Measurements from ENCODE around the gene USP34.

The USP34 gene

GRCh38 chr2:61368687-61369665 is 101.9 kb downstream of the USP34 start:
- DNase-seq: no peak

DNA sequence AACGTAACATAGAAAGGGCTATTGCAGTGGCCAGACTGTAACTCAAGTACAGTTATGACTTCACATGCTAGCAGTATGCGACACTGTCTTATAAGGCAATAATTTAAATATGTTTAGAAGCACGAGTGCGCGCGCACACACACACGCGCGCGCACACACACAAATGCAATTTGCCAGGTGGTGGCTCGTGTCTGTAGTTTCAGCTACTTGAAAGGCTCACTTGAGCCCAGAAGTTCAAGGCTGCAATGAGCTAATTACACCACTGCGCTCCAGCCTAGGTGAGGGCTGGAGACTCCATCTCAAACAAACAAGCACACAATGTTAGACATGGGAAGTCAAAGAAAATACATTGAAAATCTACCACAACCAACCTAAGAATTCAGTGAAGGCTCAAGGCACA is 103.7 kb downstream of the USP34 start:
- no peak for DNase-seq

- DNase-seq: no peak
Observed at GRCh38 chr2:61363580-61363979, 107.3 kb downstream of the USP34 start.

DNA sequence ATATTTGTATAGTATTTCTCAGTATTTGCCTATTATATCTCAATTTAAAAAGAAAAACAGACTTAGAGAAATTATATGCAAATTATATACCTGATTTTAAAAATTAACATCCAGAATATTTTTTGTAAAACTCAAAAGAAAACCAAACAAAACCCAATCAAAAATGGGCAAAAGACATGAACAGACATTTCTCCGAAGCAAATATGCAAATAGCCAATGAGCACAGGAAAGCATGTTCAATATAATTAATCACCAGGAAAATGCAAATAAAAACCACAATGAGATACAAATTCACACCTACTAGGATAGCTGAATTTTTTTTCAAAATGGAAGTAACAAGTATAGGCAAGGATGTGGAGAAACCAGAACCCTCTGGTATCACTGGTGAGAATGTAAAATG is 108.0 kb downstream of the USP34 start:
- no peak for DNase-seq

DNA sequence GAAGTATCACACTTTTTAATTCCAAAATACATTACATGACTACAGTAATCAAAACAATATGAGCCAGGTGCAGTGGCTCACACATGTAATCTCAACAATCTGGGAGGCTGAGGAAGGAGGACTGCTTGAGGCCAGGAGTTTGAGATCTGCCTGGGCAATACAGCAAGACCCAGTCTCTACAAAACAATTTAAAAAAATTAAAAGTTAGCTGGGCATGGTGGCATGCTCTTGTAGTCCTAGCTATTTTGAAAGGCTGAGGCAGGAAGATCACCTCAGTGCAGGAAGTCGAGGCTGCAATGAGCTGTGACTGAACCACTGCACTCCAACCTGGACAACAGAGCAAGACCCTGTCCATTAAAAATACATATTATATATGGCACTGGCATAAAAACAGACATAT is 109.8 kb downstream of the USP34 start:
- no peak for DNase-seq

DNA sequence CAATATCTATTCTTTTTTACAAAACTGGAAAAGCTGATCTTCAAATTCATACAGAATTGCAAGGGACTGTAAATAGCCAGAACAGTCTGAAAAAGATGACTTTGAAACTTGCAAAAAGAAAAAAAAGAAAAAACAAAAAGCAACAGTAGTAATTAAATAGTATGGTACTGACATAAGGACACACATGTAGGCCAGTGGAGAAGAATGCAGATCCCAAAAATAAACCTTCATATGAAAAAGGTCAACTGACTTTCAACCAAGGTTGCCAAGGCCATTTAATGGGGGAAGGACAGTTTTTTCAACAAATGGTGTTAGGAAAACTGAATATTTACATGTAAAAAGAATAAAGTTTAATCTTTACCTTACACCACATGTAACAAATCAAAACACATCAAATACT is 111.8 kb downstream of the USP34 start:
- DNase-seq: no peak

GRCh38 chr2:61357681-61358080 is 113.2 kb downstream of the USP34 start:
- no peak for DNase-seq

- no peak for DNase-seq
Observed at GRCh38 chr2:61356958-61357350, 113.9 kb downstream of the USP34 start.

DNA sequence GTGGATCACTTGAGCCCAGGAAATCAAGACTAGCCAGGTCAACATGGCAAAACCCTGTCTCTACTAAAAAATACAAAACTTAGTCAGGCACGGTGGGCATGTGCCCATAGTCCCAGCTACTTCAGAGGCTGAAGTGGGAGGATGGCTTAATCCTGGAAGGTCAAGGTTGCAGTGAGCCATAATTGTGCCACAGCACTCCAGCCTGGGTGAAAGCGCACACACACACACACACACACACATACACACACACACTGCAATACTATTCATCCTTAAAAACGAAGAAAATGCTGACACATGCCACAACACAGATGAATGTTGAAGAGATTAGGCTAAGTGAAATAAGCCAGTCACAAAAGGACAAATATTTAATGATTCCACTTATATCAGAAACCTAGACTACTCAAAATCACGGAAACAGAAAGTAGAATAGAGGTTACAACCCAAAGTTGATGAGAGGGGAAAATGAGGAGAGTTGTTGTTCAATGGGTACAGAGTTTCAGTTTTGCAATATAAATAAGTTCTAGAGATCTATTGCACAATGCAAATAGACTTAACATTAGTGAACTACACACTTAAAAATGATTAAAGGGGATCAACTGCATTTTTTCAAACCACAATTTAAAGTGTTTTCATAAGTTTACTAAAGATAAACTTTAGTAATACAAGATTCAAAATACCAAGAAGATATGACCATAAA is 114.5 kb downstream of the USP34 start:
- DNase-seq: no peak

DNA sequence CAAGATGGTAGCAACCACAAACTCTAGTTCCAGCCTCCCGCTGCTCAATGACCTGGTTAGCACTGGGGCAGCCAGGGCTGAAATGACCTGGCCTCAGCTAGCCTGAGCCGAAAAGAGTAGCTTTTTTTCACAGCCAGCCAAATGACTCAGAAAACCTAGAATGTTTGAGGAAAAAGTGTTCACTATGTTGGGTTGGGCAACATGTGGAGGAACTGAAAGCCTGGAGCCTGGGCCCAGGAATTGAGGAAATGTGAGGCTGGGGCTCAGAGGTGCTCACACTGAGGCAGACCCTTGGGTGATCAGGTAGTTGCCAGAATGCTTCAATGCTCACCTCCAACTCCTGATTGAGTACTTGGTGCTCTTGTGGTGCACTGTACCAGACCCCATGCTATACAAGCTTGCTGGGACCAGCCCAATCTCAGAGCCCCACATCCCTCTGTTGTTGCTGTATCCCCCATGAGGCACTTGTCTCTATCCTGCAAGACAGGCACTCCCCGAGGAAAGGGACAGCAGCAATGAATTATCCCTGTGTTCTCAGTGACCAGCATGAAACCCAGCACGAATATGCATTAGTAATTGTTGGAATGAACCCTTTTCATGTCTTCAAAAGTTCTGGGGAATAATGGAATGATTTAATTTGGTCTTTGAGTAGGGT is 116.2 kb downstream of the USP34 start:
- no peak for DNase-seq

DNA sequence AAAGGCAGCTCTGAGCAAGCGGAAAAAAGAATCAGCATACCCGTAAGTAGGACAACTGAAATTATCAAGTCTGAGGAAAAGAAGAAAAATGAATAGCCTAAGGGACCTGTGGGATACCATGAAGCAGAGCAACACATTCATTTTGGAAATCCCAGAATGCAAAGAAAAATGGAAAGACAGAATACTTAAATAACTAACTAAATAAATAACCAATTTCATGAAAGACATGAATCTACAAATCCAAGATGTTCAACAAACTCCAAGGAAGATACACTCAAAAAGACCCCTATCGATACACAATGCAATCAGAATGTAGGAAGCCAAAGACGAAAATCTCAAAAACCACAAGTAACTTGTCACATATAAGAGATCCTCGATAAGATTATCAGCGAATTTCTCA is 117.0 kb downstream of the USP34 start:
- DNase-seq: no peak

DNA sequence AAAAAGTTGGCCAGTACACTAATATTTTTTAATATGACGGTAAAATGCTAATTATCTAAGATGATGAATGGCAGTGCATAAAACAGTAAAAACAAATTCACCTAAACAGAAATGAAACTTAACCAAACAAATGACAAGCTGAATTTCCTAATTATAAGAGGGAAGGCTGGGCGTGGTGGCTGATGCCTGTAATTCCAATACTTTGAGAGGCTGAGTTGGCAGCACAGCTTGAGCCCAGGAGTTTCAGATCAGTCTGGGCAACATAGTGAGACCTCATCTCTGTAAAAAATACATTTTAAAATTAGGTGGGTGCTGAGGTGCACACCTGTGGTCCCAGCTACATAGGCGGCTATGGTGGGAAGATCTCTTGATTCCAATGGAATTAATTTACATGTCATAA is 120.1 kb downstream of the USP34 start:
- DNase-seq: no peak

DNA sequence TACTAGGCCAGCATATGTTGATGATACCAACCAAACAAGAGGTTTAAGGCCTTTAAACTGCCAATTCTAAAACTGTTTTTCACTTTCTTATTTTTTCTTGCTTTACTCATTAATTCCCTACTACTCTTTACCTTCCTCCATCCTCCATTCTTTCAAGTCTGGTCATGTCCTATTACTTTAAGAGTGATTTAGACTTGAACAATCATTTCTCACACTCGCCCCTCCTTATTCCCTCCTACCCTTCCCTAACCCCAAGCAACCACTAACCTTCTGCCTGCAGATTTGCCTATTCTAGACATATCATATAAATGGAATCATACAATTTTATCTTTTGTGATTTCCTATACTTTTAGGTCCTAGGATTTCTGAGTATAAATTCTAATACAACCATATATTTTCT is 127.7 kb downstream of the USP34 start:
- no peak for DNase-seq

DNA sequence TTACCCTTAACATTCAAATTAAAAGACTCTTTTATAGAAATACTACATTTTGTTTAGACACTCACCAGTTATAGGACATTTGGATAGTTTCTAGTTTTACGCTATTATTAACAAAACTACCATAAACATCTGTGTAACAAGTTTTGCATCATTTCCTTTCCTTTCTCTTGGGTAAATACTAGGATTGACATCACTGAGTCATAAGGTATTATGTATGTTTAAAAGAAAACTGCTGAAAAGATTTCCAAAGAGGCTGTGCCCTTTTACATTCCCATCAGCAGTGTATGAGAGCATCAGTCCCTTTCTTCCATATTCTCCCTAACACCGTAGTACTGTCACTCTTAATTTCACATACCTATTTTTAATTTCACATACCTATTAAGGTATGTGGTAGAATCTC is 130.6 kb downstream of the USP34 start:
- DNase-seq: no peak

GRCh38 chr2:61338447-61338846 is 132.4 kb downstream of the USP34 start:
- DNase-seq: no peak

DNA sequence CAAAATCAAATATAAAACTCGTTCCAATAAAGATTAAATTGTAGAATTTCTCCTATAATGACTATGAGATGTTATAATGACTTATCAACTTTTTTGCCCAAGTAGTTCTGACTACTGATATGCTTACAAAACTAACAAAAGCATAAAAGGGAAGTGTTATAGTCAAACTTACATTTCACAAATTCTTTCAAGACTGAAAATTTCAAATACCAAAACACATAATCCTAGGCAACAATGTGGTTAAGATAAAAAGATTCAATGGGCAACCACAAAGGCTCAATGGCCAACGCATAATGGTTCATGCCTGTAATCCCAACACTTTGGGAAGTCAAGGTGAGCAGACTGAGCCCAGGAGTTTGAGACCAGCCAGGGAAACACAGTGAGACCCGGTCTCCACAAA is 135.7 kb downstream of the USP34 start:
- DNase-seq: no peak

- DNase-seq: no peak
Observed at GRCh38 chr2:61334466-61334865, 136.4 kb downstream of the USP34 start.

DNA sequence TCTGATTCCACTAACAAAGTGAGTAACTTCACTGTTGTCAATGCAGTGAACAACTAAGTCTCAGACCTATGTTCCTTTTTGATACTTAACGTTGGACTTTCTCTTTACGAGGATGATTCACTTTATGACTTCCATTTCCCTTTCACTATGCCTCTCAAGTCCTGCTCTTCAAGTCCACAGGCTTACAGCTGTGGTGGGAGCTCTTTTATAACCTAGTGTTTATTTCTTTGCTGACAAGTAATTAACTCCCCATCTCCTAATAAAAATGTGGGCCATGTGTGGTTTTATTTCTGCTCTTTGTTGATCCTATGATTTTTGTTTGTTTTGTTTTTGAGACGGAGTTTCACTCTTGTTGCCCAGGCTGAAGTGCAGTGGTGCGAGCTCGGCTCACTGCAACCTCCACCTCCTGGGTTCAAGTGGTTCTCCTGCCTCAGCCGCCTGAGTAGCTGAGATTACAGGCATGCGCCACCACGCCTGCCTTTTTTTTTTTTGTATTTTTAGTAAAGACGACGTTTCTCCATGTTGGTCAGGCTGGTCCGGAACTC is 142.1 kb downstream of the USP34 start:
- DNase-seq: peak; percentile 2

GRCh38 chr2:61327173-61327572 is 143.7 kb downstream of the USP34 start:
- DNase-seq: no peak

DNA sequence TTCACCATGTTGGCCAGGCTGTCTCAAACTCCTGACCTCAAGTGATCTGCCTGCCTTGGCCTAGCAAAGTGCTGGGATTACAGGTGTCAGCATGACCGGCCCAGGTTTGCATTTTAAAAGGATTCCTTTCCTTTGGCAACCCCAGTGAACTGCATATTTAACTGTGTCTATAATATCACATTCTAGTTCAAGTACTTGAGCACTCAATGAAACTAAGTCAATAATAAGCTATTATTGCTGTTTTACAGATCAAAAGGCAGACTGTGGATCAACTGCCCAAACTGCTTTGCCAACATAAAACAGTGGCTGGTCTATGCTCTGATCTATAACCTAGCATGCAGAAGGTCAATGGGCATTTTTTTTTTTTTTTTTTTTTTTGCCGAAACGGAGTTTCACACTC is 144.5 kb downstream of the USP34 start:
- no peak for DNase-seq

DNA sequence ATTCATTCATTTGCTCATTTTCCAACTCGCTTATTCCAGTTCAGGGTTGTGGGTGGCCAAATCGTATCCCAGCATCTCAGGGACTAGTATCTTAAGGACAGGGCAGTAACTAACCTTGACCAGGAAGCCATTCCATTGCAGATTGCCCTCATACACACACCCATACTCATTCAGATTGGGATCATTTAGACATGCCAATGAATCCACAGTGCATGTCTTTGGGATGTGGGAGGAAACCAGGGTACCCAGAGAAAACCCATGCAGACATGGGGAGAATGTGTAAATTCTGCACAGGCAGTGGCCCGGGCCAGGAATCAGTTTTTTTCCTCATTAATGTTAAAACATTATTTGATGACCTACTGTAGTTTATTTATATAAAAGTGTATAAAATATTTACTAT is 150.7 kb downstream of the USP34 start:
- DNase-seq: no peak

DNA sequence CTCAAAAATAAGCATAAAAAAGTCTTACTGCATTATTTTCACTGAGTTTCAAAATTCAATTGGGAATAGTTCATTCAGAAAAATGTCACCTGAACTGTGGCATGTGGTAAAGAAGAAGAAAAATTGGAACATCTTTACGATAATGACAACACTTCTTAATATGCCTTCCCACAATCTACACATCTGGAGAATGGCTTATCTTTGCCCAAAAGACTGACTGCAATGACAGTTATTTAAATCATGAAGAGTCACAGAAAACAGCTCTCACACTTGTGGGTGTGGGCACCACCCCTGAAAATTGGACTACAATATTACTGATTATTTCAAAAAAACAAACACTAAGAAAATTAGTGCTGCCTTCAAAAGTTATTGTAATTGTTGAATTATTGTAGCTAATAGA is 152.3 kb downstream of the USP34 start:
- DNase-seq: no peak

DNA sequence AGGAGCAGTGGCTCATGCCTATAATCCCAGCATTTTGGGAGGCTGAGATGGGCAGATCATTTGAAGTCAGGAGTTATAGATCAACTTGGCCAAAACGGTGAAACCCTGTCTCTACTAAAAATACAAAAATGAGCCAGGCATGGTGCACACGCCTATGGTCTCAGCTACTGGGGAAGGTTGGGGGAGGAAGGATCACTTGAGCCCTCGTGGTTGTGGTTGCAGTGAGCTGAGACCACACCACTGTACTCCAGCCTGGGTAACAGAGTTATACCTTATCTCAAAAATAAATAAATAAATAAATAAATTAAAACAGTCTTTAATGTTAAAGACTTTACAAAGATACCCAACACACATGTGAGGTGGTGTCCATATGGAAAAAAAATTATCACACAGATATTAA is 174.9 kb downstream of the USP34 start:
- no peak for DNase-seq
